GM23338 (cell line): ENCODE data around the gene ING2. TPM values are rescaled to one million over a fixed set of nuclear protein-coding genes. Genes with fewer than 3 reads are reported as not detected.

Experiments used
- ATAC-seq: fragments of 200-7000 bp; cut with Tn5 transposase; 3 replicates; pipeline ENCODE4 v1.9.1; 2020
- DNase-seq: peaks from one replicate; pipeline ENCODE4 v3.0.0-alpha.2; 2015; ENCODE audit warnings: low spot score
- H2AFZ ChIP-seq: fragments of 200-600 bp; sonication (generic); 2 replicates; pipeline ENCODE4 v1.8.0; 2016; ENCODE audit warnings: antibody characterized with exemption, mild to moderate bottlenecking, moderate library complexity
- H3F3A ChIP-seq: fragments of 200-600 bp; sonication (generic); replicated peaks from 2 replicates; pipeline ENCODE4 v1.8.0; 2017; ENCODE audit warnings: antibody characterized with exemption, mixed run types, low read depth
- H3K27ac ChIP-seq: fragments of 200-600 bp; sonication (generic); 2 replicates; pipeline ENCODE4 v1.6.1; 2016; ENCODE audit warnings: low read depth
- H3K27me3 ChIP-seq: fragments of 200-600 bp; sonication (generic); 2 replicates; pipeline ENCODE4 v1.8.0; 2016; ENCODE audit warnings: mild to moderate bottlenecking, mixed run types, moderate library complexity; ENCODE audit not compliant: insufficient read depth
- H3K36me3 ChIP-seq: fragments of 200-600 bp; sonication (generic); 2 replicates; pipeline ENCODE4 v1.8.0; 2016; ENCODE audit warnings: mild to moderate bottlenecking; ENCODE audit not compliant: insufficient read depth
- H3K4me1 ChIP-seq: fragments of 200-600 bp; sonication (generic); 2 replicates; pipeline ENCODE4 v1.8.0; 2016; ENCODE audit warnings: mild to moderate bottlenecking, moderate library complexity; ENCODE audit not compliant: insufficient read depth
- H3K4me2 ChIP-seq: fragments of 200-600 bp; sonication (generic); 2 replicates; pipeline ENCODE4 v1.7.1; 2017; ENCODE audit warnings: mixed run types
- H3K4me3 ChIP-seq: fragments of 200-600 bp; sonication (generic); 2 replicates; pipeline ENCODE4 v1.6.1; 2016; ENCODE audit warnings: mixed run types
- H3K79me2 ChIP-seq: fragments of 200-600 bp; sonication (generic); replicated peaks from 2 replicates; pipeline ENCODE4 v1.8.0; 2017; ENCODE audit warnings: mild to moderate bottlenecking; ENCODE audit not compliant: insufficient read depth
- H3K9me2 ChIP-seq: fragments of 200-600 bp; sonication (generic); 2 replicates; pipeline ENCODE4 v1.8.0; 2017; ENCODE audit not compliant: insufficient read depth
- H4K20me1 ChIP-seq: fragments of 200-600 bp; sonication (generic); replicated peaks from 2 replicates; pipeline ENCODE4 v1.8.0; 2017; ENCODE audit warnings: mild to moderate bottlenecking; ENCODE audit not compliant: insufficient read depth
- H3K27ac Mint-ChIP-seq: 2 replicates; pipeline ENCODE4 v1.8.0; 2020; ENCODE audit warnings: inconsistent platforms, mild to moderate bottlenecking, moderate library complexity, mixed read lengths
- H3K27me3 Mint-ChIP-seq: 3 replicates; pipeline ENCODE4 v1.8.0; 2022; ENCODE audit warnings: low read depth, mild to moderate bottlenecking, moderate library complexity, mixed read lengths, inconsistent platforms; ENCODE audit not compliant: insufficient read depth, poor library complexity
- H3K36me3 Mint-ChIP-seq: 3 replicates; pipeline ENCODE4 v1.8.0; 2021; ENCODE audit warnings: low read depth, mild to moderate bottlenecking, inconsistent platforms, moderate library complexity, mixed read lengths
- H3K4me1 Mint-ChIP-seq: 3 replicates; pipeline ENCODE4 v1.8.0; 2020; ENCODE audit warnings: mild to moderate bottlenecking, inconsistent platforms, mixed read lengths
- H3K4me3 Mint-ChIP-seq: 3 replicates; pipeline ENCODE4 v1.8.0; 2021; ENCODE audit warnings: moderate library complexity, mild to moderate bottlenecking, inconsistent platforms, mixed read lengths
- H3K9me3 Mint-ChIP-seq: 3 replicates; pipeline ENCODE4 v1.8.0; 2020; ENCODE audit warnings: moderate library complexity, mild to moderate bottlenecking, inconsistent platforms, mixed read lengths
- CREB1 ChIP-seq: fragments of 250-450 bp; sonication (Bioruptor Pico); IDR thresholded peaks from 2 replicates; pipeline ENCODE4 v1.5.0; 2020; ENCODE audit warnings: low read depth, mild to moderate bottlenecking, moderate library complexity
- EZH2 ChIP-seq: fragments of 200-600 bp; sonication (generic); IDR thresholded peaks from one replicate; pipeline ENCODE4 v1.8.0; 2017; ENCODE audit warnings: antibody characterized with exemption, mild to moderate bottlenecking, low read depth; ENCODE audit not compliant: unreplicated experiment
- EZH2phosphoT487 ChIP-seq: fragments of 200-600 bp; sonication (generic); IDR thresholded peaks from one replicate; pipeline ENCODE4 v1.8.1; 2018; ENCODE audit warnings: antibody characterized with exemption; ENCODE audit not compliant: unreplicated experiment
- JUNB ChIP-seq: IDR thresholded peaks from one replicate; pipeline ENCODE4 v1.6.1; 2016; ENCODE audit warnings: antibody characterized with exemption; ENCODE audit not compliant: unreplicated experiment
- NANOG ChIP-seq: IDR thresholded peaks from 2 replicates; pipeline ENCODE4 v1.6.1; 2016; ENCODE audit warnings: antibody characterized with exemption, borderline replicate concordance
- POLR2AphosphoS5 ChIP-seq: IDR thresholded peaks from 2 replicates; pipeline ENCODE4 v1.6.1; 2016; ENCODE audit warnings: antibody characterized with exemption, low read depth
- STAT1 ChIP-seq: IDR thresholded peaks from one replicate; pipeline ENCODE4 v1.6.1; 2016; ENCODE audit warnings: antibody characterized with exemption; ENCODE audit not compliant: unreplicated experiment
- ZNF114 ChIP-seq: fragments of 250-450 bp; sonication (Bioruptor Pico); IDR thresholded peaks from 2 replicates; pipeline ENCODE4 v1.5.0; 2020; ENCODE audit warnings: mild to moderate bottlenecking, moderate library complexity
- ZNF331 ChIP-seq: fragments of 250-450 bp; sonication (Bioruptor Pico); IDR thresholded peaks from 2 replicates; pipeline ENCODE4 v1.5.0; 2020; ENCODE audit warnings: low read depth, mild to moderate bottlenecking, moderate library complexity
- polyA plus RNA-seq: library from polyadenylated mRNA; unstranded; fragments of >200 nt; fragmentation: Nextera tagmentation; extraction: Ambion mirVana; gene quantifications from 2 replicates; pipeline ENCODE4 v1.2.1, GENCODE V29; 2016
- total RNA-seq: library from RNA; depleted of rRNA; stranded (reverse); fragments of >200 nt; shearing (Covaris generic); gene quantifications from 2 replicates; pipeline ENCODE4 v1.2.3, GENCODE V29; 2014
- TF ChIP-seq, protein P1 (sequence below): IDR thresholded peaks from one replicate; pipeline ENCODE4 v1.6.1; 2018; ENCODE audit warnings: antibody characterized with exemption; ENCODE audit not compliant: unreplicated experiment
- TF ChIP-seq, protein P2 (sequence below): IDR thresholded peaks from 2 replicates; pipeline ENCODE4 v1.6.1; 2016; ENCODE audit warnings: antibody characterized with exemption
- TF ChIP-seq, protein P3 (sequence below): fragments of 250-450 bp; sonication (Bioruptor Pico); IDR thresholded peaks from 2 replicates; pipeline ENCODE4 v1.5.0; 2020; ENCODE audit warnings: mild to moderate bottlenecking, moderate library complexity

ING2 gene
- total and polyA plus RNA-seq, 2 experiments from 2014 or later, result 21.5 to 34.2 TPM

DNA sequence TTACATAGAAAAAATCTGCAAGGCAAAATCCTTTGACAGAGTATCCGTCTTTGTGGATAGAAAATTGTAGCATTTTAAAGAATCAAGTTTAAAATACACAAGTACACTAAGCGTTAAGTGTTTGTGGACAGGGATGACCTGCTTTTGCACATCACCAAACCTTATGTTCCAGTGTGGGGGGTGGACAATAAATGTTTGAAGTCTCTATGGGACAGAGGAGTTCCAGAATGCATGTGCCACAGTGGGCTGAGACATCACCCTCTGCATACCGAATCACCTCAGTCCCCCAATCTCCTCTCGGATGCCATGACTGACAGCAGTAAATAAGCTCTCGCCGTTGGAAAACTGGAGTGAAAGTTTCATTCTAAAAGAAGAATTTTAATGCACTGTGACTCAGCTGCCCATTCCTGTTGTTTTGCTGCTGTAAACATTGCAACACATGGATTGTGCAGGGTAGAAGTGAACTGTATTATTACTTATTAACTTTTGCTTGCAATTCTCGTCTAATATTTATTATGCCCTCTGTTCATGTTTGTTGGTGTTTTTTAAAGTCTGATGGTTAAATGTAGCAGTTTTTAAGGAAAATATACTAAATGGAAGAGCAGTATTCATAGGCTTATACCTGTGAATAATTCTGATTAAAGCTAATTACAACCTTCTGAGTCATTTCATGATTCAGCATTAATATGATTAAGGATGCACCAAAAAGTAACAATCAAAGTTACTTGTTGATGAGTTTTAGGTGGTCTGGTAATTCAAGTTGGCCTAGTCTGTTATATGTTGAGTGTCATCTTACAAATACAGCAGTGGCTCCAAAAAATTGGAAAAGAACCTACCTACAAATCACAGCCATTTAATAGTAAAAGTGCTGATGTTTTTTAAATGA, 36.4 kb upstream of the ING2 start:
- DNase-seq (no peak), ATAC-seq (no peak)
- H3K36me3 ChIP-seq, result no peaks in the 10 kb centered on the region; the same call in 1 of the 2 replicates
- peaks cover 3% of the 10 kb centered on the region for H3K27me3 Mint-ChIP-seq
- H3K4me3 ChIP-seq, result no peak overlapping the region
- H3K4me1 ChIP-seq, result peaks cover 5% of the 10 kb centered on the region
- H3K79me2 ChIP-seq, result no peaks in the 10 kb centered on the region
- H3K9me2 ChIP-seq, result no peaks in the 10 kb centered on the region
- no peaks in the 10 kb centered on the region for H3K27me3 ChIP-seq
- peaks cover 49% of the 10 kb centered on the region for H3K36me3 Mint-ChIP-seq
- no peak overlapping the region for H3K4me2 ChIP-seq
- no peak overlapping the region for H3K27ac ChIP-seq
- H4K20me1 ChIP-seq, result no peaks in the 10 kb centered on the region
- no peaks in the 10 kb centered on the region for H3F3A ChIP-seq
- H2AFZ ChIP-seq, result no peak overlapping the region
- peaks cover 23% of the 10 kb centered on the region for H3K4me1 Mint-ChIP-seq
- TF ChIP-seq, protein P1, sequence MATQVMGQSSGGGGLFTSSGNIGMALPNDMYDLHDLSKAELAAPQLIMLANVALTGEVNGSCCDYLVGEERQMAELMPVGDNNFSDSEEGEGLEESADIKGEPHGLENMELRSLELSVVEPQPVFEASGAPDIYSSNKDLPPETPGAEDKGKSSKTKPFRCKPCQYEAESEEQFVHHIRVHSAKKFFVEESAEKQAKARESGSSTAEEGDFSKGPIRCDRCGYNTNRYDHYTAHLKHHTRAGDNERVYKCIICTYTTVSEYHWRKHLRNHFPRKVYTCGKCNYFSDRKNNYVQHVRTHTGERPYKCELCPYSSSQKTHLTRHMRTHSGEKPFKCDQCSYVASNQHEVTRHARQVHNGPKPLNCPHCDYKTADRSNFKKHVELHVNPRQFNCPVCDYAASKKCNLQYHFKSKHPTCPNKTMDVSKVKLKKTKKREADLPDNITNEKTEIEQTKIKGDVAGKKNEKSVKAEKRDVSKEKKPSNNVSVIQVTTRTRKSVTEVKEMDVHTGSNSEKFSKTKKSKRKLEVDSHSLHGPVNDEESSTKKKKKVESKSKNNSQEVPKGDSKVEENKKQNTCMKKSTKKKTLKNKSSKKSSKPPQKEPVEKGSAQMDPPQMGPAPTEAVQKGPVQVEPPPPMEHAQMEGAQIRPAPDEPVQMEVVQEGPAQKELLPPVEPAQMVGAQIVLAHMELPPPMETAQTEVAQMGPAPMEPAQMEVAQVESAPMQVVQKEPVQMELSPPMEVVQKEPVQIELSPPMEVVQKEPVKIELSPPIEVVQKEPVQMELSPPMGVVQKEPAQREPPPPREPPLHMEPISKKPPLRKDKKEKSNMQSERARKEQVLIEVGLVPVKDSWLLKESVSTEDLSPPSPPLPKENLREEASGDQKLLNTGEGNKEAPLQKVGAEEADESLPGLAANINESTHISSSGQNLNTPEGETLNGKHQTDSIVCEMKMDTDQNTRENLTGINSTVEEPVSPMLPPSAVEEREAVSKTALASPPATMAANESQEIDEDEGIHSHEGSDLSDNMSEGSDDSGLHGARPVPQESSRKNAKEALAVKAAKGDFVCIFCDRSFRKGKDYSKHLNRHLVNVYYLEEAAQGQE, result no peak
- TF ChIP-seq POLR2AphosphoS5 (no peak), EZH2 (no peak), ZNF114 (CRISPR knock-in tag) (no peak), EZH2phosphoT487 (no peak), ZNF331 (CRISPR knock-in tag) (no peak), NANOG (no peak), STAT1 (no peak), CREB1 (CRISPR knock-in tag) (no peak), JUNB (no peak)
- TF ChIP-seq, protein P2, sequence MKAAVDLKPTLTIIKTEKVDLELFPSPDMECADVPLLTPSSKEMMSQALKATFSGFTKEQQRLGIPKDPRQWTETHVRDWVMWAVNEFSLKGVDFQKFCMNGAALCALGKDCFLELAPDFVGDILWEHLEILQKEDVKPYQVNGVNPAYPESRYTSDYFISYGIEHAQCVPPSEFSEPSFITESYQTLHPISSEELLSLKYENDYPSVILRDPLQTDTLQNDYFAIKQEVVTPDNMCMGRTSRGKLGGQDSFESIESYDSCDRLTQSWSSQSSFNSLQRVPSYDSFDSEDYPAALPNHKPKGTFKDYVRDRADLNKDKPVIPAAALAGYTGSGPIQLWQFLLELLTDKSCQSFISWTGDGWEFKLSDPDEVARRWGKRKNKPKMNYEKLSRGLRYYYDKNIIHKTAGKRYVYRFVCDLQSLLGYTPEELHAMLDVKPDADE, result no peak
- TF ChIP-seq, protein P3, sequence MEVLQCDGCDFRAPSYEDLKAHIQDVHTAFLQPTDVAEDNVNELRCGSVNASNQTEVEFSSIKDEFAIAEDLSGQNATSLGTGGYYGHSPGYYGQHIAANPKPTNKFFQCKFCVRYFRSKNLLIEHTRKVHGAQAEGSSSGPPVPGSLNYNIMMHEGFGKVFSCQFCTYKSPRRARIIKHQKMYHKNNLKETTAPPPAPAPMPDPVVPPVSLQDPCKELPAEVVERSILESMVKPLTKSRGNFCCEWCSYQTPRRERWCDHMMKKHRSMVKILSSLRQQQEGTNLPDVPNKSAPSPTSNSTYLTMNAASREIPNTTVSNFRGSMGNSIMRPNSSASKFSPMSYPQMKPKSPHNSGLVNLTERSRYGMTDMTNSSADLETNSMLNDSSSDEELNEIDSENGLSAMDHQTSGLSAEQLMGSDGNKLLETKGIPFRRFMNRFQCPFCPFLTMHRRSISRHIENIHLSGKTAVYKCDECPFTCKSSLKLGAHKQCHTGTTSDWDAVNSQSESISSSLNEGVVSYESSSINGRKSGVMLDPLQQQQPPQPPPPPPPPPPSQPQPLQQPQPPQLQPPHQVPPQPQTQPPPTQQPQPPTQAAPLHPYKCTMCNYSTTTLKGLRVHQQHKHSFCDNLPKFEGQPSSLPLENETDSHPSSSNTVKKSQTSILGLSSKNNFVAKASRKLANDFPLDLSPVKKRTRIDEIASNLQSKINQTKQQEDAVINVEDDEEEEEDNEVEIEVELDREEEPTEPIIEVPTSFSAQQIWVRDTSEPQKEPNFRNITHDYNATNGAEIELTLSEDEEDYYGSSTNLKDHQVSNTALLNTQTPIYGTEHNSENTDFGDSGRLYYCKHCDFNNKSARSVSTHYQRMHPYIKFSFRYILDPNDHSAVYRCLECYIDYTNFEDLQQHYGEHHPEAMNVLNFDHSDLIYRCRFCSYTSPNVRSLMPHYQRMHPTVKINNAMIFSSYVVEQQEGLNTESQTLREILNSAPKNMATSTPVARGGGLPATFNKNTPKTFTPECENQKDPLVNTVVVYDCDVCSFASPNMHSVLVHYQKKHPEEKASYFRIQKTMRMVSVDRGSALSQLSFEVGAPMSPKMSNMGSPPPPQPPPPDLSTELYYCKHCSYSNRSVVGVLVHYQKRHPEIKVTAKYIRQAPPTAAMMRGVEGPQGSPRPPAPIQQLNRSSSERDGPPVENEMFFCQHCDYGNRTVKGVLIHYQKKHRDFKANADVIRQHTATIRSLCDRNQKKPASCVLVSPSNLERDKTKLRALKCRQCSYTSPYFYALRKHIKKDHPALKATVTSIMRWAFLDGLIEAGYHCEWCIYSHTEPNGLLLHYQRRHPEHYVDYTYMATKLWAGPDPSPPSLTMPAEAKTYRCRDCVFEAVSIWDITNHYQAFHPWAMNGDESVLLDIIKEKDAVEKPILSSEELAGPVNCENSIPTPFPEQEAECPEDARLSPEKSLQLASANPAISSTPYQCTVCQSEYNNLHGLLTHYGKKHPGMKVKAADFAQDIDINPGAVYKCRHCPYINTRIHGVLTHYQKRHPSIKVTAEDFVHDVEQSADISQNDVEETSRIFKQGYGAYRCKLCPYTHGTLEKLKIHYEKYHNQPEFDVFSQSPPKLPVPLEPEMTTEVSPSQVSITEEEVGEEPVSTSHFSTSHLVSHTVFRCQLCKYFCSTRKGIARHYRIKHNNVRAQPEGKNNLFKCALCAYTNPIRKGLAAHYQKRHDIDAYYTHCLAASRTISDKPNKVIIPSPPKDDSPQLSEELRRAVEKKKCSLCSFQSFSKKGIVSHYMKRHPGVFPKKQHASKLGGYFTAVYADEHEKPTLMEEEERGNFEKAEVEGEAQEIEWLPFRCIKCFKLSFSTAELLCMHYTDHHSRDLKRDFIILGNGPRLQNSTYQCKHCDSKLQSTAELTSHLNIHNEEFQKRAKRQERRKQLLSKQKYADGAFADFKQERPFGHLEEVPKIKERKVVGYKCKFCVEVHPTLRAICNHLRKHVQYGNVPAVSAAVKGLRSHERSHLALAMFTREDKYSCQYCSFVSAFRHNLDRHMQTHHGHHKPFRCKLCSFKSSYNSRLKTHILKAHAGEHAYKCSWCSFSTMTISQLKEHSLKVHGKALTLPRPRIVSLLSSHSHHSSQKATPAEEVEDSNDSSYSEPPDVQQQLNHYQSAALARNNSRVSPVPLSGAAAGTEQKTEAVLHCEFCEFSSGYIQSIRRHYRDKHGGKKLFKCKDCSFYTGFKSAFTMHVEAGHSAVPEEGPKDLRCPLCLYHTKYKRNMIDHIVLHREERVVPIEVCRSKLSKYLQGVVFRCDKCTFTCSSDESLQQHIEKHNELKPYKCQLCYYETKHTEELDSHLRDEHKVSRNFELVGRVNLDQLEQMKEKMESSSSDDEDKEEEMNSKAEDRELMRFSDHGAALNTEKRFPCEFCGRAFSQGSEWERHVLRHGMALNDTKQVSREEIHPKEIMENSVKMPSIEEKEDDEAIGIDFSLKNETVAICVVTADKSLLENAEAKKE (CRISPR knock-in tag), result no peak
- no peak overlapping the region for H3K27ac Mint-ChIP-seq
- H3K9me3 Mint-ChIP-seq, result peaks cover 39% of the 10 kb centered on the region
- H3K4me3 Mint-ChIP-seq, result no peak overlapping the region
